BJ (cell line): ENCODE results near the gene HSPA9. TPM values are rescaled to one million over a fixed set of nuclear protein-coding genes. Genes with fewer than 3 reads are reported as not detected.

ENCODE experiments used
- CTCF ChIA-PET: fragments of 350-600 bp; formaldehyde crosslinking; extraction: SDS; loops from one replicate; lab custom pipeline; 2021; ENCODE audit warnings: antibody characterized with exemption, inconsistent platforms; lab: Yijun Ruan, JAX
- POLR2A ChIA-PET: fragments of 300-600 bp; sonication (Branson Sonifier 250); formaldehyde crosslinking; extraction: SDS; loops from one replicate; lab custom pipeline; 2021; ENCODE audit warnings: antibody characterized with exemption; lab: Charles Lee
- DNase-seq: peaks from one replicate; pipeline ENCODE4 v3.0.0-alpha.2; 2011; ENCODE audit warnings: low read depth
- H3K27me3 ChIP-seq: 2 replicates; pipeline ENCODE4 v1.6.0; 2011; ENCODE audit warnings: low read length; ENCODE audit not compliant: control insufficient read depth, insufficient read depth
- H3K36me3 ChIP-seq: 2 replicates; pipeline ENCODE4 v1.5.1; 2011; ENCODE audit warnings: low read length; ENCODE audit not compliant: control insufficient read depth, insufficient read depth
- H3K4me3 ChIP-seq: 2 replicates; pipeline ENCODE4 v1.5.1; 2011; ENCODE audit warnings: low read depth, mild to moderate bottlenecking, control low read depth, low read length
- polyA plus RNA-seq: library from polyadenylated mRNA; depleted of rRNA; stranded (reverse); fragments of >200 nt; gene quantifications from 2 replicates; pipeline ENCODE4 v1.2.3, GENCODE V29; 2011
- TF ChIP-seq, protein P1 (sequence below): IDR thresholded peaks from 2 replicates; pipeline ENCODE4 v1.5.1; 2011; ENCODE audit warnings: low read depth, mild to moderate bottlenecking, control low read depth, inconsistent platforms, low read length, moderate library complexity; ENCODE audit not compliant: insufficient read depth

HSPA9 gene
- polyA plus RNA-seq, 1 experiment: 245 TPM

DNA sequence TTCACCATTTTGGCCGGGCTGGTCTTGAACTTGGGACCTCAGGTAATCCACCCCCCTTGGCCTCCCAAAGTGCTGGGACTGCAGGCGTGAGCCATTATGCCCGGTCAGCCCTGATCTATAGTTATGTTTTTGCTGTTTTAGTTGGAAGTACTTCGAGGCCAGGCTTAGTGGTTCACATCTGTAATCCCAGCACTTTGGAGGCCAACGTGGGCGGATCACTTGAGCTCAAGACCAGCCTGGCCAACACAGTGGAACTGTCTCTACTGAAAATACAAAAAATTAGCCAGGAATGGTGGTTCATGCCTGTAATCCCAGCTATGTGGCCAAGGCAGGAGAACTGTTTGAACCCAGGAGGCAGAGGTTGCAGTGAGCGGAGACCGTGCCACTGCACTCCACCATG, 2.0 kb downstream of the HSPA9 start:
- H3K27me3 ChIP-seq: no peaks in the 10 kb centered on the region
- H3K4me3 ChIP-seq: no peak overlapping the region
- H3K36me3 ChIP-seq: peaks cover 21% of the 10 kb centered on the region
- TF ChIP-seq, protein P1, sequence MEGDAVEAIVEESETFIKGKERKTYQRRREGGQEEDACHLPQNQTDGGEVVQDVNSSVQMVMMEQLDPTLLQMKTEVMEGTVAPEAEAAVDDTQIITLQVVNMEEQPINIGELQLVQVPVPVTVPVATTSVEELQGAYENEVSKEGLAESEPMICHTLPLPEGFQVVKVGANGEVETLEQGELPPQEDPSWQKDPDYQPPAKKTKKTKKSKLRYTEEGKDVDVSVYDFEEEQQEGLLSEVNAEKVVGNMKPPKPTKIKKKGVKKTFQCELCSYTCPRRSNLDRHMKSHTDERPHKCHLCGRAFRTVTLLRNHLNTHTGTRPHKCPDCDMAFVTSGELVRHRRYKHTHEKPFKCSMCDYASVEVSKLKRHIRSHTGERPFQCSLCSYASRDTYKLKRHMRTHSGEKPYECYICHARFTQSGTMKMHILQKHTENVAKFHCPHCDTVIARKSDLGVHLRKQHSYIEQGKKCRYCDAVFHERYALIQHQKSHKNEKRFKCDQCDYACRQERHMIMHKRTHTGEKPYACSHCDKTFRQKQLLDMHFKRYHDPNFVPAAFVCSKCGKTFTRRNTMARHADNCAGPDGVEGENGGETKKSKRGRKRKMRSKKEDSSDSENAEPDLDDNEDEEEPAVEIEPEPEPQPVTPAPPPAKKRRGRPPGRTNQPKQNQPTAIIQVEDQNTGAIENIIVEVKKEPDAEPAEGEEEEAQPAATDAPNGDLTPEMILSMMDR: no peak
- POLR2A ChIA-PET: no interaction called here
- DNase-seq: no peak
- CTCF ChIA-PET: no interaction called here

DNA sequence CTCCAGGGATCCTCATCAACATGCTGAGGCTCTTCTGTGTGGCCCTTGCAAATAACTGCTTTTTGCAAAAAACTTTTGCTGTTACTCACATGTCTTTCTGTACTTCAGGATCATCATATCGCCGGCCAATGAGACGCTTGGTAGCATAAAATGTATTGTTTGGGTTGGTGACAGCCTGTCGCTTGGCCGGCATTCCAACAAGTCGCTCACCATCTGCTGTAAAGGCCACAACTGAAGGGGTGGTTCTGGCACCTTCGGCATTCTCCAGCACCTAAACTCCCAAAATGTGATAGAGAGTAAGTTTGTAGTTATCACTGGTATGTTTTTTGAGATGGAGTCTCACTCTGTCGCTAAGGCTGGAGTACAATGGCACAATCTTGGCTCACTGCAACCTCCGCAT, 4.3 kb downstream of the HSPA9 start:
- ChIA-PET POLR2A (no interaction called here), CTCF (interaction anchor here (0.9 kb wide), 1 partner anchor 106 kb away, joined by 3 read pairs; no protein-coding TSS in a partner anchor)
- no peak overlapping the region for H3K4me3 ChIP-seq
- no peaks in the 10 kb centered on the region for H3K27me3 ChIP-seq
- TF ChIP-seq, protein P1: no peak
- peaks cover 28% of the 10 kb centered on the region for H3K36me3 ChIP-seq
- no peak for DNase-seq

DNA sequence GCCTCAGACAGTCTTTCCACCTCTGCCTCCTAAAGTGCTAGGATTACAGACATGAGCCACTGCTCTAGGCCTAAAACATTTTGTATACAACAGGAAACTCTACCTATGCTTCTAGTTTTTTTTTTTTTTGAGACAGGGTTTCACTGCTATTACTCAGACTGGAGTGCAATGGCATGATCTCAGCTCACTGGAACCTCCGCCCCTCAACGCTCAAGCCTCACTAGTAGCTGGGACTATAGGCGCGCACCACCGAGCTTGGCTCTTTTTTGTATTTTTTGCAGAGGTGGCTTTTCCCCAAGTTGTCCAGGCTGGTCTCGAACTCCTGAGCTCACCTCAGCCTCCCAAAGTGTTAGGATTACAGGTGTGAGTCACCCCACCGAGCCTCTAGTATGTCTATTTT, 5.4 kb downstream of the HSPA9 start:
- TF ChIP-seq, protein P1: no peak
- H3K27me3 ChIP-seq: no peaks in the 10 kb centered on the region
- no peak overlapping the region for H3K4me3 ChIP-seq
- no peak for DNase-seq
- peaks cover 34% of the 10 kb centered on the region for H3K36me3 ChIP-seq
- POLR2A ChIA-PET: no interaction called here
- CTCF ChIA-PET: no interaction called here

DNA sequence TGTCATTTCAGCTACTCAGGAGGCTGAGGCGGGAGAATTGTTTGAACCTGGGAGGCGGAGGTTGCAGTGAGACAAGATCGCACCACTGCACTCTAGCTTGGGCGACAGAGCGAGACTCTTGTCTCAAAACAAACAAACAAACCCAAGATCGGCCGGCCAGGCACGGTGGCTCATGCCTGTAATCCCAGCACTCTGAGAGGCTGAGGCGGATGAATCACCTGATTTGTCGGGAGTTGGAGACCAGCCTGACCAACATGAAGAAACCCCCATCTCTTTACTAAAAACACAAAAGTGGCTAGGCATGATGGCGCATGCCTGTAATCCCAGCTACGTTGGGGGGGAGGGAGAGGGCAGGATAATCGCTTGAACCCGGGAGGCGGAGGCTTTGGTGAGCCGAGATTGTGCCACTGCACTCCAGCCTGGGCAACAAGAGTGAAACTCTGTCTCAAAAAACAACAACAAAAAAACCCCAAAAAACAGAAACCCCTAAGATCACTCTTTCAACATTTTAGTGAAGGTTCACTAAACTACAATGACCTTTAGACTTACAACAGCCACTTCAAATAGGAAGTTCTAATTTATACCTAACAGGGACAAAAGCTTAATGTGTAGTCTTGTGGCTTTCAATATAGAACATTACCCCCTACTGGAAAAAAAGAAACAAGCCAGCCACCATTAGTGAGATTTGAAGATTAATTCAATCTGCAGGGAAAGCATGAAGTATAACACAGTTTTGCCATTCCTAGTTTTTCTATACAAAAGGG, 7.0 kb downstream of the HSPA9 start:
- DNase-seq: no peak
- ChIA-PET CTCF (interaction anchor here (0.7 to 1.6 kb wide), 5 partner anchors 11 to 118 kb away, joined by 3 to 4 read pairs (median 3); no protein-coding TSS in a partner anchor), POLR2A (no interaction called here)

GRCh38 chr5:138566792-138567191, 8.4 kb downstream of the HSPA9 start:
- Histone ChIP-seq H3K27me3 (no peaks in the 10 kb centered on the region), H3K4me3 (no peak overlapping the region), H3K36me3 (peaks cover 31% of the 10 kb centered on the region)
- ChIA-PET POLR2A (no interaction called here), CTCF (interaction anchor here (1.0 to 3.6 kb wide), 2 partner anchors 10 to 18 kb away, joined by 3 to 12 read pairs; no protein-coding TSS in a partner anchor)
- no peak for DNase-seq
- TF ChIP-seq, protein P1: no peak

More for the DNA sequence above, 7.0 kb downstream of the HSPA9 start:
- H3K4me3 ChIP-seq: no peak overlapping the region
- peaks cover 37% of the 10 kb centered on the region for H3K36me3 ChIP-seq
- no peaks in the 10 kb centered on the region for H3K27me3 ChIP-seq
- TF ChIP-seq, protein P1: no peak
